Activated CD4-positive, alpha-beta T cell treated with anti-CD3 and anti-CD28 coated beads, Interleukin-2, amount 50 U/mL, for 16 hours (primary cell): ENCODE data around the gene CACNB2.
"Not testable (repeated sequence)": the region's sequence is repeated elsewhere in the genome, so short reads cannot be mapped to it uniquely, and the experiment has no call there.

Source experiments
- DNase-seq: peaks from one replicate; pipeline ENCODE4 v3.0.0-alpha.2; 2020

CACNB2 gene

GRCh38 chr10:18583575-18584270 lies 443.5 kb downstream of the CACNB2 start:
- no peak for DNase-seq

GRCh38 chr10:18586637-18587036 lies 446.4 kb downstream of the CACNB2 start:
- DNase-seq = not testable (repeated sequence)

- DNase-seq = not testable (repeated sequence)
Observed at GRCh38 chr10:18591141-18591540, 450.9 kb downstream of the CACNB2 start.
